Keratinocyte (primary cell): ENCODE results near the gene SLC25A44.

Experiments
- CTCF ChIP-seq, 3 experiments: IDR thresholded peaks in 1 of 3; conservative IDR thresholded peaks in 1 of 3; optimal IDR thresholded peaks in 1 of 3; 2 replicates in 2 of 3; 3 replicates in 1 of 3; pipeline versions ENCODE3 to v1.5.1; 2011; ENCODE audit warnings: low read length in 3 of 3, mild to moderate bottlenecking in 3 of 3, moderate library complexity in 2 of 3, control low read depth in 1 of 3, inconsistent platforms in 1 of 3; ENCODE audit not compliant: insufficient read depth in 2 of 3; ENCODE audit errors: extremely low read depth in 1 of 3
- EZH2 ChIP-seq: IDR thresholded peaks from one replicate; pipeline ENCODE4 v1.6.1; 2012; ENCODE audit warnings: inconsistent platforms, mild to moderate bottlenecking, low read length, moderate library complexity

DNA sequence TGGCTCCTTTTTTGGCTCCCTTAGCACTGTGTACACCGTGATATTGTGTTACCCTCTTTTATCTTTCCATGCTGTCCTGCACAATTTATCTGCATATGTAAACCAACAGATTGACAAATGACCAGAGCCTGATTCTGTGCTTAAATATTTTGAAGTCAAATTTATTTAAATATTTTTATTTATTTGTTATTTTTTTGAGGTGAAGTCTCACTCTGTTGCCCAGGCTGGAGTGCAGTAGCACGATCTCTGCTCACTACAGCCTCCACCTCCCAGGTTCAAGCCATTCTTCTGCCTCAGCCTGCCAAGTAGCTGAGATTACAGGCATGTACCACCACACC is 31.7 kb downstream of the SLC25A44 start:
- TF ChIP-seq CTCF (optimal IDR thresholded peaks at IDR 0.05 in 1 of 3, IDR thresholded peaks at IDR 0.05 in 1 of 3, conservative IDR thresholded peaks at IDR 0.05 in 1 of 3; ENCODE audit: extremely low read depth in 1 of 3, insufficient read depth in 2 of 3, low read length in 3 of 3) (no peak), EZH2 (no peak)
